M059J (cell line): ENCODE results near the gene GPN1. TPM values are rescaled to one million over a fixed set of nuclear protein-coding genes. Genes with fewer than 3 reads are reported as not detected.
"Not testable (repeated sequence)": the region's sequence is repeated elsewhere in the genome, so short reads cannot be mapped to it uniquely, and the experiment has no call there.

Experiments
- DNase-seq: peaks from one replicate; pipeline ENCODE4 v3.0.0-alpha.2; 2012; ENCODE audit warnings: low read depth
- total RNA-seq: library from RNA; depleted of rRNA; stranded (reverse); fragments of >200 nt; shearing (Covaris generic); gene quantifications from 2 replicates; pipeline ENCODE4 v1.2.3, GENCODE V29; 2014; rRNA removed

The GPN1 gene
- total RNA-seq, 1 experiment from 2014 or later = 44.7 TPM

- no peak for DNase-seq
Observed at GRCh38 chr2:27667446-27667845, 38.6 kb downstream of the GPN1 start.

DNA sequence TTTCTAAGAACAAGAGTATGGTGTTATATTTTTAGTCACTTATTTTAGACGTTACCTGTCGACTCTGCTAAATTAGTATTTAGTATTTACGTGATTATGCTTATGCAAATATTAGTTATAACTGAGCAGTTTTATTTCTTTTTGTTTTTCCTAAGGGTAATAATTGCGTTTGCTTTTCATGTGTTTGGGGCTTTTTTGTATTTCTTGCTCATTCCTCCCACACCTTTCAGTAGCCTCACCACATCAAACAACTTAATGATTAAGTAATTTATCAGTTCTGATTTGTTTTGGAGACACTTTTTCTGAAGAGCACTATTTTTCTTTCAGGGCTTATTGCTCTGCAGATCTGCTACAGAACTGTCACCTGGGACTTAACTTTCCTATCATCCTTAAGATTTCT is 42.4 kb downstream of the GPN1 start:
- DNase-seq = no peak

DNA sequence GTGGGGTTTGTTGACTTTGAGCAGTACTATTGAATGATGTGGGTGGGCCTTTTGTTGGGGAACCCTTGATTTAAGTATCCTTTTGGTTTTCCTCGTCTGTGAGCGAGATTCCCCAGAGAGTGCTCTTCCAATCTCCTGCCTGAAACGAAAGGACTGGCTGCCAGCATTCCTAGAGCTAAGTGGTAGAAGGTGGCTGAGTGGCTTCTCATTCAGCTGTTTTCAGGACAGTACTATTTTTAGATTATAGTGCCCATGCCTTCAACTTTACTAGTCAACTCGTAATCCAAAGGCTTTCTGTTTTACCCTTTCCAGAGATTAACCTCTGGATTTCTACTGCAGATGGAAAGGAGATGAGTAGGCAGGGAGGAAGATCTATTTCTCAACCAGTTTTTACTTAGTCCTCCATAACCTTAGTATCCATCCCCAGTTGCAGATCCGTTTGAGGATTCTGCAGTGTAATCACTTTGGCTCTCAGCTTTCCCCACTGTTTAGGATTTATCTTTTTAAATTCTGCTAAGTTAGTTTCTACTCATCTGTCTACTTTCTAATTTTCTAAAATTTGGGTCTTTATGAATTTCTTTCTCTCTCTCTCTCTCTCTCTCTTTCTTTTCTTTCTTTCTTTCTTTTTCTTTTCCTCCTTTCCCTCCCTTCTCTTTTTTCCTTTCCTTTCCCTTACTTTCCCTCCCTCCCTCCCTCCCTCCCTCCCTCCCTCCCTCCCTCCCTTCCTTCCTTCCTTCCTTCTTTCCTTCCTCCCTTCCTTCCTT is 44.1 kb downstream of the GPN1 start:
- no peak for DNase-seq

DNA sequence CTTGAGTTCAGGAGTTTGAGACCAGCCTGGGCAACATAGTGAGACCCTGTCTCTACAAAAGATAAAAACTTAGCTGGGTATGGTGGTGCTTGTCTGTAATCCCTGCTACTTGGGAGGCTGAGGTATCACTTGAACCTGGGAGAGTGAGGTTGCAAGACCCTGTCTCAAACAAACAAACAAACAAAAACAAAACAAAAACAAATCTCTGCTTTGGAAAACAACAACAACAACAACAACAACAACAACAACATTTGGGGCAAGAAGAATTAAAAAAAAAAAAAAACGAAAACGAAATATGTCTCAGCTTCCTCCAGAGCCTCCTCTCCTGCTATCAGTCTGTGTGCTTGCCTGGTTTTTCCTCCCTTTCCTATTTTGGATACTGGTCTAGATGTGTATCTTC is 51.7 kb downstream of the GPN1 start:
- no peak for DNase-seq

- DNase-seq = peak; percentile 47
Observed at GRCh38 chr2:27681841-27682240, 53.0 kb downstream of the GPN1 start.

DNA sequence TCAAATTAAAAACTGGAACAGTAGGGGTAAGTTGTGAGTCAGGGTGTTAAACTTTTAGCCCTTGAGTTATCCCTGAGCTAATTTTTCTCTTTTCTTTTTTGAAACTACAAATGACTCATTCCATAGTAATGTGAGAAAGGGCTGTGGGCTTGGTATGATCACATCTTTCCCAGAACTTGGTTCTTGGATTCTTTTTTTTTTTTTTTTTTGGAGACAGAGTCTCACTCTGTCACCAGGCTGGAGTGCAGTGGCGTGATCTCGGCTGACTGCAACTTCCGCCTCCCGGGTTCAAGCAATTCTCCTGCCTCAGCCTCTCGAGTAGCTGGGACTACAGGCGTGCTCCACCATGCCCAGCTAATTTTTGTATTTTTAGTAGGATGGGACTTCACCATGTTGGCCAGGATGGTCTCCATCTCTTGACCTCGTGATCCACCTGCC is 53.5 kb downstream of the GPN1 start:
- peak; percentile 93 for DNase-seq

DNA sequence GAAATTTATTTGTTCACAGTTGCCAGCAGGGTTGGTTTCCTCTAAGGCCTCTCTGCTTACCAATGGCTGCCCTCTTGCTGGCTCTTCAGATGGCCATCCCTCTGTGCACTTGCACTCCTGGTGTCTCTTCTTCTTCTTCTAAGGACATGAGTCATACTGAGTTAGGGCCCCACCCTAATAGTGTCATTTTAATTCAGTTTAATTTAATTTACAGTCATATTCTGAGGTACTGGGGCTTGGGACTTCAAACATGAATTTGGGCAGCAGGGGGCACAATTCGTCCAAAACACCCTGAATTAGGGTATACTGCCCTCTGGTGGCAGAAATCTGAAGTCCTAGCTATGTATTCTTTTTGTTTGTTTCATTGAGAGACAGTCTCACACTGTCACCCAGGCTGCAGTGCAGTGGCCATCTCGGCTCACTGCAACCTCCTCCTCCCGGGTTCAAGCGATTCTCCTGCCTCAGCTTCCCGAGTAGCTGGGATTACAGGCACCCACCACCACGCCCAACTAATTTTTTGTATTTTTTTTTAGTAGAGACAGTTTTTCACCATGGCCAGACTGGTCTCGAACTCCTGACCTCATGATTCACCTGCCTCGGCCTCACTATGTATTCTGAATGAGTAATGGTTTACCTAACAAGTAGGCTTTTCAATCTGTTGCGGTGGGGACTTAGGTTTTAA is 54.7 kb downstream of the GPN1 start:
- peak; percentile 88 for DNase-seq

GRCh38 chr2:27685006-27685405 is 56.2 kb downstream of the GPN1 start:
- not testable (repeated sequence) for DNase-seq

GRCh38 chr2:27685577-27685976 is 56.7 kb downstream of the GPN1 start:
- DNase-seq = no peak

DNA sequence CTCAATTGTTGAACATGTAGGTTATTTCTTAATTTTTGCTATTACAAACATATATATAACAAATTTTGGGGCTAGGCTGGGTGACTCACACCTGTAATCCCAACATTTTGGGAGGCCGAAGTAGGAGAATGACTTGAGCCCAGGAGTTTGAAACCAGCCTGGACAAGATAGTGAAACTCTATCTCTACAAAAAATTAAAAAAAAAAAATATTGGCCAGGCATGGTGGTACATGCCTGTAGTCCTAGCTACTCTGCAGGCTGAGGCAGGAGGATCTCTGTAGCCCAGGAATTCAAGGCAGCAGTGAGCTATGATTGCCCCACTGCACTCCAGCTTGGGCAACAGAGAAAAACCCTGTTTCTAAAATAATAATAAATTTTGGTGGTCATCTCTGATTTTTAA is 58.4 kb downstream of the GPN1 start:
- DNase-seq = no peak

- no peak for DNase-seq
Observed at GRCh38 chr2:27689424-27689823, 60.6 kb downstream of the GPN1 start.

DNA sequence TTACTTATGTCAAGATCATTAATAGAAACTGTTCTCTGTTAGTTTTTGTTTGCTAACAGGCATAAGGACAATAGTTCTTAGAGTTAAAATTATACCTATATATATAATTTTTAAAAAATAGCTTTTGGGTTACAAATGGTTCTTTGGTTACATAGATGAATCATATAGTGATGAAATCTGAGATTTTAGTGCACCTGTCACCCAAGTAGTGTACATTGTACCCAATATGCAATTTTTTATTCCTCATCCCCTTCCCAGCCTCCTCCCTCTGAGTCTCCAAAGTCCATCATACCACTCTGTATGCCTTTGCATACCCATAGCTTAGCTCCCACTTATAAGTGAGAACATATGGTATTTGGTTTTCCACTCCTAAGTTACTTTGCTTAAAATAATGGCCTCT is 61.2 kb downstream of the GPN1 start:
- no peak for DNase-seq

DNA sequence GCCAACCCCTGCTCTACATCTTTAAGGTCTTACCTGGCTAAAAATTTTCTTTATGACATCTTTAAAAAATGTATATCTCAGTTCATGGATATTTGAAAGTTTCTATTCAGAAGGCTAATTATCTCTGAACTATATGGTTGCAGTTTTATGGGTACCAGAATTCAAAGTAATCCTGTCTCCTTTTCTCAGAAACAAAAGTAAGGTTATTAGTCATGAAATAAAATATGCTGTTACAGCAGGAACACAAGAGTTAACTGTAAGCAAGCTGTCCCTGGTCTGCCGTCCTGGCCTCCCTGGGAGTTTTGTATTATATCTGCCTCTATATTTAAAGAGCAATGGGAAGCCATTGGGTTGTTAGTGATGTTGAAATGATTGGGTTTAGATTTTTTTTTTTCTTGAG is 68.8 kb downstream of the GPN1 start:
- no peak for DNase-seq

Other genes starting within 250 kb of the GPN1 start
- 3.6 and 7.6 TPM in 2 replicates for gene ZNF513, start 248.3 kb upstream of the GPN1 start, total RNA-seq
- gene PPM1G, start 219.5 kb upstream of the GPN1 start, total RNA-seq = 105 and 134 TPM in 2 replicates
- gene NRBP1, start 200.4 kb upstream of the GPN1 start, total RNA-seq = 96.9 and 124 TPM in 2 replicates
- not detected in 2 replicates for gene KRTCAP3, start 186.7 kb upstream of the GPN1 start, total RNA-seq
- gene IFT172, start 139.3 kb upstream of the GPN1 start, total RNA-seq = 2.8 and 5.7 TPM in 2 replicates
- gene FNDC4, start 133.8 kb upstream of the GPN1 start, total RNA-seq = 2.6 and 3.1 TPM in 2 replicates
- gene GCKR, start 132.2 kb upstream of the GPN1 start, total RNA-seq = not detected in 2 replicates
- gene ZNF512, start 46.0 kb upstream of the GPN1 start, total RNA-seq = 22.7 and 23.3 TPM in 2 replicates
- gene CCDC121, start within 50 bp of the GPN1 start, total RNA-seq = 0.42 and 1.4 TPM in 2 replicates
- 22.0 and 27.8 TPM in 2 replicates for gene SUPT7L, start 34.6 kb downstream of the GPN1 start, total RNA-seq
- gene SLC4A1AP, start 34.8 kb downstream of the GPN1 start, total RNA-seq = 19.8 and 35.1 TPM in 2 replicates
- gene MRPL33, start 142.7 kb downstream of the GPN1 start, total RNA-seq = 184 and 206 TPM in 2 replicates